Measurements from ENCODE around the gene ARID4B.

DNA sequence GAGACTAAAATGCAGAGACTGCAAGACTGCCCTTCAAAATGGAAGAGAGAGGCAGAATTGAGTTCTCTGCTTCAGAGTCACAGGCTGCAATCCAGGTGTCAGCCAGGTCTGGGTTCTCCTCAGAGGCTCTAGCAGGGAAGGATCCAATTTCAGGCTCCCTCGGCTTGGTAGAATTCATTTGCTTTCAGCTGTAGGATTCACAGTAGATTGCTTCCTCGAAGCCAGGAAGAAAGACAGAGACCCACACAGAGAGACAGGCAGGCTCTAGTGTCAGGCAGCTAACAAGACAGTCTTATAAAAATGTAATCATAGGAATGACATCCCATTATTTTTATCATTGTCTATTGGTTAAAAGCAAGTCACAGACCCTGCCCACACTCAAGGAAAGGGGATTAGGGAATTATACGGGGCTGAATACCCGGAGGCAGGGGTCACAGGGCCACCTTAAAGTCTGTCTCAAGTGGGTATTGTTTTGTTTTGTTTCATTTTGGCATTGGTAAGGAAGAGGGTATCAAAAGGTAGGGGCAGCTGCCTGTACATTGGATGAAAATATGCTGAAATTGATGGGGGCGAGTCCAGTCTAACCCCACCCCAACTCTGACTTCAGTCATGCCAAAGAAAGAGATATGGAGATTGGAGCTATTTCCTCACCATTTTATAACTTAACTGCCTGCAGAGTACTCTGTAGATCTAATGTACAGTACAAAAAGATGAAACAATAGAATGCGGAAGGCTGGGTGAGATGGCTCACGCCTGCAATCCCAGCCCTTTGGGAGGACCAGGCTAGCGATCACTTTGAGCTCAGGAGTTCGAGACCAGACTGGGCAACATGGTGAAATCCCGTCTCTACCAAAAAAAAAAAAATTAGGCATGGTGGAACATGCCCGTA, 29.8 kb upstream of the ARID4B start:
- TF ChIP-seq, protein P1, sequence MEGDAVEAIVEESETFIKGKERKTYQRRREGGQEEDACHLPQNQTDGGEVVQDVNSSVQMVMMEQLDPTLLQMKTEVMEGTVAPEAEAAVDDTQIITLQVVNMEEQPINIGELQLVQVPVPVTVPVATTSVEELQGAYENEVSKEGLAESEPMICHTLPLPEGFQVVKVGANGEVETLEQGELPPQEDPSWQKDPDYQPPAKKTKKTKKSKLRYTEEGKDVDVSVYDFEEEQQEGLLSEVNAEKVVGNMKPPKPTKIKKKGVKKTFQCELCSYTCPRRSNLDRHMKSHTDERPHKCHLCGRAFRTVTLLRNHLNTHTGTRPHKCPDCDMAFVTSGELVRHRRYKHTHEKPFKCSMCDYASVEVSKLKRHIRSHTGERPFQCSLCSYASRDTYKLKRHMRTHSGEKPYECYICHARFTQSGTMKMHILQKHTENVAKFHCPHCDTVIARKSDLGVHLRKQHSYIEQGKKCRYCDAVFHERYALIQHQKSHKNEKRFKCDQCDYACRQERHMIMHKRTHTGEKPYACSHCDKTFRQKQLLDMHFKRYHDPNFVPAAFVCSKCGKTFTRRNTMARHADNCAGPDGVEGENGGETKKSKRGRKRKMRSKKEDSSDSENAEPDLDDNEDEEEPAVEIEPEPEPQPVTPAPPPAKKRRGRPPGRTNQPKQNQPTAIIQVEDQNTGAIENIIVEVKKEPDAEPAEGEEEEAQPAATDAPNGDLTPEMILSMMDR (conservative IDR thresholded peaks at IDR 0.05; ENCODE audit: low read length), result no peak
- no peak for TF ChIP-seq EZH2phosphoT487 (IDR thresholded peaks at IDR 0.05; ENCODE audit: borderline replicate concordance)

All from Loucy (cell line).